ENCODE data around the gene SPATA31C1. TPM values are rescaled to one million over a fixed set of nuclear protein-coding genes. Genes with fewer than 3 reads are reported as not detected.
A peak's percentile ranks its signal among the peaks of the same experiment; 100 is the strongest.

Gene SPATA31C1
- total and polyA plus RNA-seq, 2 of the 8 experiments (the other 6 are each of a cell fraction or from before 2014, with no cell fraction given), result 0.15 TPM; not detected in 1

DNA sequence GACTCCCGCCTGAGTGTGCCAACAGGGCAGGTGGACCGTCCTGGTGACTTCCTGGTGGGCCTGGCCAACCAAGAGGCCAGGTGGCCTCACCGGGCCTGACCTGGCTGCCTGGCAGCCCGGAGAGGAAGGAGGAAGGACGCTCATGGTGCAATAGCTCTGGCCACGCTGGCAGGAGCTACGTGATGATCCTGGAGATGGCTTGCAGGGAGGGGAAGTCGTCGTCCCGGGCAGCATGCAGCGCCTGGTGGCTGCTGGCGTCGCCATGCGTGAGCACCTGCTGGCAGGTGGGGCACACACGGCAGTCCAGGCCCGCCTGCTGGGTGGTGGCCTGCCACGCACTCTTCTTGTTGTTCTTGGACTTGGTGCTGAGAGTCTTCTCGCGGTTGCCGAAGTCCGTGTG lies 26.3 kb downstream of the SPATA31C1 start:
- no peak overlapping the region for H4K8ac ChIP-seq (ENCODE audit: extremely low read depth, insufficient read depth, low read length)
- H3K79me2 ChIP-seq (ENCODE audit: control insufficient read depth in 1 of 2, insufficient read depth in 2 of 2, low read length in 2 of 2), result no peaks in the 10 kb centered on the region
- H2AFZ ChIP-seq (ENCODE audit: low read length), result no peak overlapping the region
- DNase-seq (ENCODE audit: low read depth in 1 of 2, low spot score in 2 of 2) (no peak), FAIRE-seq (no peak)
- no peaks in the 10 kb centered on the region for H3K79me1 ChIP-seq (ENCODE audit: low read depth, low read length)
- TF ChIP-seq E2F6 (IDR thresholded peaks at IDR 0.05) (peak; percentile 49; the same call in 1 of the 2 replicates), KDM4A (IDR thresholded peaks at IDR 0.05; ENCODE audit: low read depth, low read length, severe bottlenecking) (no peak)
- no peak overlapping the region for H2BK15ac ChIP-seq (ENCODE audit: low read length)
- no peak overlapping the region for H3K4me2 ChIP-seq (ENCODE audit: insufficient read depth in 1 of 2, low read depth in 2 of 2, low read length in 2 of 2)
- no peak overlapping the region for H2BK12ac ChIP-seq (ENCODE audit: low read depth, low read length)
- no peak overlapping the region for H4K5ac ChIP-seq (ENCODE audit: insufficient read length, low read depth, low read length)
- H3K18ac ChIP-seq (ENCODE audit: extremely low read depth, low read length), result no peak overlapping the region
- H3K23ac ChIP-seq (ENCODE audit: insufficient read length), result no peak overlapping the region
- 95% methylated on average over 17 of the region's 21 CpGs; no CpG with 5 or more reads in 1 of the 2 experiments for WGBS, 2 experiments (ENCODE audit: extremely low coverage in 1 of 2, insufficient coverage in 1 of 2, insufficient read length in 1 of 2, insufficient replicate concordance in 2 of 2, low coverage in 1 of 2, low lambda C conversion rate in 2 of 2, missing lambda C conversion rate in 1 of 2)
- H3K4me1 ChIP-seq (replicated peaks in 1 of 4; ENCODE audit: control insufficient read depth in 3 of 4, insufficient read depth in 4 of 4, low read length in 3 of 4), result no peaks in the 10 kb centered on the region
- H2AK5ac ChIP-seq (ENCODE audit: low read depth, low read length), result no peak overlapping the region
- no peak overlapping the region for H3K56ac ChIP-seq (replicated peaks; ENCODE audit: insufficient read length, low read depth, low read length)
- no peak overlapping the region for H3K4ac ChIP-seq (replicated peaks; ENCODE audit: insufficient read length, low read depth, low read length)
- H3K27ac ChIP-seq (ENCODE audit: low read depth, low read length), result no peak overlapping the region
- H4K20me1 ChIP-seq (replicated peaks in 1 of 2; ENCODE audit: control insufficient read depth in 1 of 2, insufficient read depth in 2 of 2, low read length in 2 of 2), result no peaks in the 10 kb centered on the region
- H2BK20ac ChIP-seq (ENCODE audit: low read length), result no peak overlapping the region
- ChIA-PET CTCF (ENCODE audit: partially characterized antibody) (interaction anchor here (0.9 to 1.4 kb wide), 3 partner anchors 11 to 63 kb away, joined by 3 read pairs; no protein-coding TSS in a partner anchor), POLR2A (ENCODE audit: partially characterized antibody) (interaction anchor here (0.7 kb wide), 1 partner anchor 61 kb away, joined by 3 read pairs; no protein-coding TSS in a partner anchor)
- no peak overlapping the region for H4K91ac ChIP-seq (replicated peaks; ENCODE audit: insufficient read length, low read length)
- H3K27me3 ChIP-seq (replicated peaks in 1 of 4; ENCODE audit: control insufficient read depth in 3 of 4, extremely low read depth in 1 of 4, insufficient read depth in 3 of 4, low read length in 3 of 4), result no peaks in the 10 kb centered on the region
- no peak overlapping the region for H3K4me3 ChIP-seq (ENCODE audit: extremely low read depth in 1 of 4, insufficient read depth in 2 of 4, low read depth in 3 of 4, low read length in 4 of 4)
- no peak overlapping the region for H3K9ac ChIP-seq (replicated peaks in 1 of 4; ENCODE audit: extremely low read depth in 1 of 4, low read depth in 3 of 4, low read length in 3 of 4)
- H2BK120ac ChIP-seq (replicated peaks; ENCODE audit: low read depth, low read length), result no peak overlapping the region
- no peaks in the 10 kb centered on the region for H3K9me3 ChIP-seq (ENCODE audit: insufficient read depth in 2 of 2, low read depth in 1 of 2, low read length in 1 of 2)
- H2BK5ac ChIP-seq (ENCODE audit: low read depth, low read length), result no peak overlapping the region
- H3K14ac ChIP-seq (ENCODE audit: insufficient read length), result no peak overlapping the region
- H3K23me2 ChIP-seq (ENCODE audit: low read depth, low read length), result no peaks in the 10 kb centered on the region
- H3K36me3 ChIP-seq (ENCODE audit: control insufficient read depth in 2 of 4, insufficient read depth in 4 of 4, low read length in 3 of 4), result no peaks in the 10 kb centered on the region
